HCT116 (cell line): ENCODE data around the gene IRF2. TPM values are rescaled to one million over a fixed set of nuclear protein-coding genes. Genes with fewer than 3 reads are reported as not detected.

Source experiments
- total RNA-seq: library from RNA; stranded (reverse); gene quantifications from one replicate; pipeline ENCODE4 v1.2.1, GENCODE V29; 2021; ENCODE audit not compliant: unreplicated experiment

Gene IRF2
- total RNA-seq, 1 experiment from 2014 or later: 10.6 TPM

Other genes starting within 250 kb of the IRF2 start
- gene CASP3, start 174.9 kb upstream of the IRF2 start, total RNA-seq: 11.4 TPM
- 11.3 TPM for gene PRIMPOL, start 175.2 kb upstream of the IRF2 start, total RNA-seq